Endothelial cell of umbilical vein (primary cell): ENCODE measurements around the gene ZMIZ2. TPM values are rescaled to one million over a fixed set of nuclear protein-coding genes. Genes with fewer than 3 reads are reported as not detected.

Experiments
- BruUV-seq: library from RNA; stranded (reverse); fragments of 400-500 nt; replicated peaks from 2 replicates; lab custom pipeline; 2021; lab: Mats Ljungman, UMichigan
- CTCF ChIA-PET: fragments of 300-600, 350-600 bp; sonication (Branson Sonifier 250); formaldehyde crosslinking; loops from one replicate; lab custom pipeline; 2021; ENCODE audit warnings: antibody characterized with exemption, inconsistent platforms; lab: Charles Lee
- POLR2A ChIA-PET: fragments of 300-600, 350-600 bp; sonication (Branson Sonifier 250); formaldehyde crosslinking; loops from one replicate; lab custom pipeline; 2021; ENCODE audit warnings: antibody characterized with exemption, inconsistent platforms; lab: Charles Lee
- DNase-seq: peaks from one replicate; pipeline ENCODE4 v3.0.0-alpha.2; 2011; ENCODE audit warnings: low read depth, low spot score
- FAIRE-seq: peaks from 2 replicates; lab custom pipeline; 2011; peaks lifted over from hg19 to GRCh38; lab: Jason Lieb, UNC
- H2AFZ ChIP-seq: 2 replicates; pipeline ENCODE4 v1.6.0; 2012; ENCODE audit warnings: low read depth, low read length, control low read depth, inconsistent platforms
- H3K27ac ChIP-seq: 2 replicates; pipeline ENCODE4 v1.5.1; 2011; ENCODE audit warnings: low read depth, mild to moderate bottlenecking, control low read depth, low read length, moderate library complexity; ENCODE audit not compliant: insufficient read depth
- H3K27me3 ChIP-seq, 2 experiments: 2 replicates each; pipeline versions ENCODE4 v1.6.0 to v1.6.1; 2011; ENCODE audit warnings: low read length in 2 of 2, mixed read lengths in 1 of 2; ENCODE audit not compliant: control insufficient read depth in 2 of 2, insufficient read depth in 2 of 2
- H3K36me3 ChIP-seq, 2 experiments: 2 replicates in 1 of 2; 3 replicates in 1 of 2; pipeline ENCODE4 v1.5.1; 2011; ENCODE audit warnings: low read length in 2 of 2, mild to moderate bottlenecking in 1 of 2, moderate library complexity in 1 of 2; ENCODE audit not compliant: control insufficient read depth in 2 of 2, insufficient read depth in 2 of 2; ENCODE audit errors: extremely low read depth in 1 of 2
- H3K4me1 ChIP-seq: 3 replicates; pipeline ENCODE4 v1.5.1; 2011; ENCODE audit warnings: mild to moderate bottlenecking, low read length; ENCODE audit not compliant: control insufficient read depth, insufficient read depth; ENCODE audit errors: extremely low read depth
- H3K4me2 ChIP-seq: 2 replicates; pipeline ENCODE4 v1.6.1; 2011; ENCODE audit warnings: low read length, control low read depth, mixed read lengths; ENCODE audit not compliant: insufficient read depth
- H3K4me3 ChIP-seq, 3 experiments: fragments of 200-600 bp in 1 of 3; sonication (generic), shearing (Covaris generic) in 1 of 3; replicated peaks in 1 of 3; 2 replicates each; pipeline ENCODE4 v1.5.1; 2011 to 2016; ENCODE audit warnings: control low read depth in 3 of 3, low read length in 3 of 3, mild to moderate bottlenecking in 2 of 3, inconsistent platforms in 1 of 3, low read depth in 1 of 3, moderate library complexity in 1 of 3; ENCODE audit not compliant: insufficient read depth in 1 of 3
- H3K79me2 ChIP-seq: 2 replicates; pipeline ENCODE4 v1.6.0; 2012; ENCODE audit warnings: low read length, inconsistent platforms; ENCODE audit not compliant: control insufficient read depth, insufficient read depth
- H3K9ac ChIP-seq: replicated peaks from 2 replicates; pipeline ENCODE3; 2011; ENCODE audit warnings: low read length, control low read depth; ENCODE audit not compliant: insufficient read depth; ENCODE audit errors: extremely low read depth
- H3K9me1 ChIP-seq: replicated peaks from 3 replicates; pipeline ENCODE4 v1.6.0; 2011; ENCODE audit warnings: mild to moderate bottlenecking, low read length; ENCODE audit not compliant: control insufficient read depth, insufficient read depth; ENCODE audit errors: extremely low read depth
- H3K9me3 ChIP-seq: replicated peaks from 2 replicates; pipeline ENCODE4 v1.5.1; 2012; ENCODE audit warnings: low read length, inconsistent platforms; ENCODE audit not compliant: control insufficient read depth, insufficient read depth
- H4K20me1 ChIP-seq: replicated peaks from 2 replicates; pipeline ENCODE3; 2011; ENCODE audit warnings: mild to moderate bottlenecking, low read length; ENCODE audit not compliant: control insufficient read depth, insufficient read depth; ENCODE audit errors: extremely low read depth
- EZH2 ChIP-seq: IDR thresholded peaks from 2 replicates; pipeline ENCODE4 v1.6.1; 2012; ENCODE audit warnings: borderline replicate concordance, low read depth, mild to moderate bottlenecking, moderate library complexity, low read length, inconsistent platforms; ENCODE audit not compliant: severe bottlenecking
- FOS ChIP-seq: IDR thresholded peaks from 2 replicates; pipeline ENCODE4 v1.6.1; 2011; ENCODE audit warnings: mild to moderate bottlenecking, low read length, moderate library complexity, borderline replicate concordance; ENCODE audit not compliant: insufficient read depth
- GATA2 ChIP-seq: IDR thresholded peaks from 2 replicates; pipeline ENCODE4 v1.7.0; 2011; ENCODE audit warnings: low read depth, mild to moderate bottlenecking, moderate library complexity, mixed read lengths, low read length; ENCODE audit not compliant: insufficient read length, insufficient read depth
- JUN ChIP-seq: IDR thresholded peaks from 2 replicates; pipeline ENCODE4 v1.6.1; 2011; ENCODE audit warnings: borderline replicate concordance, low read depth; ENCODE audit not compliant: insufficient read length, insufficient read depth
- MYC ChIP-seq: IDR thresholded peaks from one replicate; pipeline ENCODE4 v1.6.1; 2011; ENCODE audit warnings: mild to moderate bottlenecking, low read depth, low read length
- POLR2A ChIP-seq: IDR thresholded peaks from 2 replicates; pipeline ENCODE4 v1.6.1; 2012; ENCODE audit warnings: low read depth, mild to moderate bottlenecking, control low read depth, low read length
- POLR2AphosphoS5 ChIP-seq: IDR thresholded peaks from 2 replicates; pipeline ENCODE4 v1.6.1; 2012; ENCODE audit warnings: low read depth, mild to moderate bottlenecking, control low read depth, low read length, moderate library complexity; ENCODE audit not compliant: insufficient read depth
- dilution Hi-C: fragments of 300-500 bp; cut with MboI; formaldehyde crosslinking; loops from one replicate; pipeline ENCODE4 v1.15.0; 2019; ENCODE audit warnings: low sequenced_read_pairs; ENCODE audit not compliant: extremely low pct_ligation_motif_present
- intact Hi-C: fragments of 100-400 bp; cut with micrococcal nuclease; formaldehyde crosslinking; loops from one replicate; pipeline ENCODE4 v1.10.0; 2022
- polyA plus RNA-seq, 4 experiments: library from polyadenylated mRNA; depleted of rRNA in 3 of 4; stranded (reverse) in 3 of 4; unstranded in 1 of 4; fragments of >200 nt; gene quantifications; 2 replicates each; pipeline versions ENCODE4 v1.2.1 to v1.2.3, GENCODE V29; 2011 to 2012; ENCODE audit warnings: missing spikeins in 1 of 4
- total RNA-seq: library from RNA; stranded (reverse); gene quantifications from 2 replicates; pipeline ENCODE4 v1.2.3, GENCODE V29; 2021
- TF ChIP-seq, protein P1 (sequence below): IDR thresholded peaks from 2 replicates; pipeline ENCODE4 v1.6.1; 2011; ENCODE audit not compliant: insufficient read depth, insufficient read length
- TF ChIP-seq, protein P2 (sequence below), 2 donors: IDR thresholded peaks; 1 replicate in 1 of 2; 2 replicates in 1 of 2; pipeline ENCODE4 v1.5.1; 2011; ENCODE audit warnings: low read length in 2 of 2, mild to moderate bottlenecking in 2 of 2, moderate library complexity in 2 of 2, control low read depth in 1 of 2, inconsistent platforms in 1 of 2, low read depth in 1 of 2; ENCODE audit not compliant: insufficient read depth in 1 of 2; ENCODE audit errors: extremely low read depth in 1 of 2

The ZMIZ2 gene
- total and polyA plus RNA-seq, 2 donors (not counting 3 experiments of a cell fraction or from before 2014, with no cell fraction given), result 30.6 to 87.5 TPM

DNA sequence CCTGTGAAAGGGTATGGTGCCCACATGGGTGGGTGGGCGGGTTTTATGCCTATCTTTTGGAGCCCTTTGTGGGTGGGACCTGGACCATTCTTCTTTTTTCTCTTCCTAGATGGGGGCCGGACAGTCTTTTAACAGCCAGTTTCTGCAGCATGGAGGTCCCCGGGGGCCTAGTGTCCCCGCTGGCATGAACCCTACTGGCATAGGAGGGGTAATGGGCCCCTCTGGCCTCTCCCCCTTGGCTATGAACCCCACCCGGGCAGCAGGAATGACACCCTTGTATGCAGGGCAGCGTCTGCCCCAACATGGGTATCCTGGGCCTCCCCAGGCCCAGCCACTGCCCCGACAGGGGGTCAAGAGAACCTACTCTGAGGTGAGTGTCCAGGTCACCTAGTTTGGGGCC is 9.1 kb downstream of the ZMIZ2 start:
- peaks cover 24% of the 10 kb centered on the region for H3K79me2 ChIP-seq
- no peaks in the 10 kb centered on the region for H3K9me1 ChIP-seq
- H3K4me3 ChIP-seq, result no peak overlapping the region
- no peak overlapping the region for H3K9ac ChIP-seq
- no peaks in the 10 kb centered on the region for H3K27me3 ChIP-seq
- DNase-seq, result no peak
- H3K4me2 ChIP-seq, result no peak overlapping the region
- FAIRE-seq, result no peak
- BruUV-seq, result no TSS peak
- H2AFZ ChIP-seq, result no peak overlapping the region
- intact Hi-C loops, result no loop called here
- ChIA-PET CTCF (interaction anchor here (0.7 kb wide), 1 partner anchor 15 kb away, joined by 3 read pairs; no protein-coding TSS in a partner anchor), POLR2A (no interaction called here)
- no peaks in the 10 kb centered on the region for H4K20me1 ChIP-seq
- no peaks in the 10 kb centered on the region for H3K4me1 ChIP-seq
- no peaks in the 10 kb centered on the region for H3K9me3 ChIP-seq
- peaks cover 6 to 48% of the 10 kb centered on the region in 2 experiments for H3K36me3 ChIP-seq
- H3K27ac ChIP-seq, result no peak overlapping the region
- dilution Hi-C loops, result no loop called here
- TF ChIP-seq MYC (no peak), FOS (no peak)

DNA sequence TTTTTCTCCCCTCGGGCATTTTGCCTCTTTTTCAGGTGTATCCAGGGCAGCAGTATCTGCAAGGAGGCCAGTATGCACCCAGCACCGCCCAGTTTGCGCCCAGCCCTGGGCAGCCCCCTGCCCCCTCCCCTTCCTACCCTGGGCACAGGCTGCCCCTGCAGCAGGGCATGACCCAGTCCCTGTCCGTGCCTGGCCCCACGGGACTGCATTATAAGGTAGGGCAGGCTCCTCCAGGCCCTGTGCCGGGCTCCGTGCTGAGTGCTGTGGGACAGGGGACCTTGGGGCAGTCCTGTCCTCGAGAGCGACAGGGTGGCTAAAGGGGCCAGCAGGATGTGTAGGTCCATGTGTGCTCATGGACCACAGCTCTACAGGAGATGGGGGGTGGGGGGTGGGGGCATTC is 10.6 kb downstream of the ZMIZ2 start:
- DNase-seq, result no peak
- H3K4me3 ChIP-seq, result no peak overlapping the region
- H4K20me1 ChIP-seq, result no peaks in the 10 kb centered on the region
- no peaks in the 10 kb centered on the region for H3K9me3 ChIP-seq
- H3K4me2 ChIP-seq, result no peak overlapping the region
- TF ChIP-seq POLR2A (no peak), POLR2AphosphoS5 (no peak), FOS (no peak), EZH2 (no peak), MYC (no peak), GATA2 (no peak), JUN (no peak)
- TF ChIP-seq, protein P1, sequence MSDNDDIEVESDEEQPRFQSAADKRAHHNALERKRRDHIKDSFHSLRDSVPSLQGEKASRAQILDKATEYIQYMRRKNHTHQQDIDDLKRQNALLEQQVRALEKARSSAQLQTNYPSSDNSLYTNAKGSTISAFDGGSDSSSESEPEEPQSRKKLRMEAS, result no peak
- TF ChIP-seq, protein P2, sequence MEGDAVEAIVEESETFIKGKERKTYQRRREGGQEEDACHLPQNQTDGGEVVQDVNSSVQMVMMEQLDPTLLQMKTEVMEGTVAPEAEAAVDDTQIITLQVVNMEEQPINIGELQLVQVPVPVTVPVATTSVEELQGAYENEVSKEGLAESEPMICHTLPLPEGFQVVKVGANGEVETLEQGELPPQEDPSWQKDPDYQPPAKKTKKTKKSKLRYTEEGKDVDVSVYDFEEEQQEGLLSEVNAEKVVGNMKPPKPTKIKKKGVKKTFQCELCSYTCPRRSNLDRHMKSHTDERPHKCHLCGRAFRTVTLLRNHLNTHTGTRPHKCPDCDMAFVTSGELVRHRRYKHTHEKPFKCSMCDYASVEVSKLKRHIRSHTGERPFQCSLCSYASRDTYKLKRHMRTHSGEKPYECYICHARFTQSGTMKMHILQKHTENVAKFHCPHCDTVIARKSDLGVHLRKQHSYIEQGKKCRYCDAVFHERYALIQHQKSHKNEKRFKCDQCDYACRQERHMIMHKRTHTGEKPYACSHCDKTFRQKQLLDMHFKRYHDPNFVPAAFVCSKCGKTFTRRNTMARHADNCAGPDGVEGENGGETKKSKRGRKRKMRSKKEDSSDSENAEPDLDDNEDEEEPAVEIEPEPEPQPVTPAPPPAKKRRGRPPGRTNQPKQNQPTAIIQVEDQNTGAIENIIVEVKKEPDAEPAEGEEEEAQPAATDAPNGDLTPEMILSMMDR (IDR thresholded peaks at IDR 0.05; ENCODE audit: extremely low read depth in 1 of 2, insufficient read depth in 1 of 2, low read depth in 1 of 2, low read length in 2 of 2), result no peak
- peaks cover 16% of the 10 kb centered on the region for H3K79me2 ChIP-seq
- no peaks in the 10 kb centered on the region for H3K4me1 ChIP-seq
- H3K27me3 ChIP-seq, result no peaks in the 10 kb centered on the region
- no peak overlapping the region for H3K9ac ChIP-seq
- H3K36me3 ChIP-seq, result peaks cover 6 to 63% of the 10 kb centered on the region in 2 experiments
- H2AFZ ChIP-seq, result no peak overlapping the region
- no peak for FAIRE-seq
- ChIA-PET POLR2A (interaction anchor here (0.7 kb wide), 1 partner anchor 24 kb away, joined by 4 read pairs; no protein-coding TSS in a partner anchor), CTCF (no interaction called here)
- dilution Hi-C loops, result no loop called here
- no peak overlapping the region for H3K27ac ChIP-seq
- BruUV-seq, result no TSS peak
- intact Hi-C loops, result no loop called here
- H3K9me1 ChIP-seq, result no peaks in the 10 kb centered on the region
